GM21526 (cell line): ENCODE measurements around the gene MSANTD3.
"Not testable (repeated sequence)": the region's sequence is repeated elsewhere in the genome, so short reads cannot be mapped to it uniquely, and the experiment has no call there.

Experiments
- ATAC-seq: cut with Tn5 transposase; IDR thresholded peaks from one replicate; pipeline ENCODE4 v1.9.1; 2021; ENCODE audit warnings: moderate library complexity; ENCODE audit not compliant: unreplicated experiment, low FRiP score

Gene MSANTD3

DNA sequence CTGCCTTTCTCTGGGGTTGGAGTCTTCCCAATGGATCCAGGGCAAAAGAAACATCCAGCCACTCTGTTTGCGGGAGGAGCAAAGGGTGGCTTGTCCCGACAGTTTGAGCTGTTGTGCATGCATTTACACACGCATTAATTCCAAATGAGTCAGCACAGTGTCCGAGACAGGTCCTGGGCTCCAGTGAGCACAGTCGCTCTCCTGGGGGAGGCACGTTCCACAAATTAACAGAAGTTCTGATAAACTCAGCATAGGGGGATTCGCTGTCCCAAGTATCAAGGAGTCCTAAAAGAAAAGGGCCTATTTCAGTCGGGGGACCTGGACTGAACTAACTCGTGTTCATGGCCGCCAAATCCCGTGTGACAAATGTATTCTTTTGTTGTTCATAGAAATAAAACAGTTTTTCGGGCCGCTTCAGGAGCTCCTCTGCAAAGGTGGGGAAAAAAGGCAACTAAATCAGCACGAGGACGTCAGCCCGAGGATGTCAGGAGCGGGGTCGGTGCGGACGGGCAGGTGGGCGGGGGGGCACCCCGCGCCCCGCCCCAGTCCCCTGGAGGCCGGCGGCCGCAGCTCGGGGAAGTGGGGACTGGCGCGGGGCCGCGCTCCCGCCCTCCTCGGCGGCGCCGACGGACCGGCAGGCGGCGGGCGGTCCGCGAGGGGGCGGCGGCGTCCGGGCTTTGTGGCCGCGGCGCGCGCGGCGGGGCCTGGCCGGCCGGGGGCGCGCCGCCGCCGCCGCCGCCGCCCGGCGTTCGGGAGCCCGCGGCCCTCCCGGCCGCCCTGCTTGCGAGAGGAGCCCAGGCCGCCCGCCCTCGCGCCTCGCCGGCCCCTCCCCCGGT is at the start of gene MSANTD3:
Gene MSANTD3 (plus strand): TSS at position 614 of the 836 bp plus-strand sequence. CDS start 14,796 bp downstream, outside the sequence.
- ATAC-seq = peak; percentile 70

DNA sequence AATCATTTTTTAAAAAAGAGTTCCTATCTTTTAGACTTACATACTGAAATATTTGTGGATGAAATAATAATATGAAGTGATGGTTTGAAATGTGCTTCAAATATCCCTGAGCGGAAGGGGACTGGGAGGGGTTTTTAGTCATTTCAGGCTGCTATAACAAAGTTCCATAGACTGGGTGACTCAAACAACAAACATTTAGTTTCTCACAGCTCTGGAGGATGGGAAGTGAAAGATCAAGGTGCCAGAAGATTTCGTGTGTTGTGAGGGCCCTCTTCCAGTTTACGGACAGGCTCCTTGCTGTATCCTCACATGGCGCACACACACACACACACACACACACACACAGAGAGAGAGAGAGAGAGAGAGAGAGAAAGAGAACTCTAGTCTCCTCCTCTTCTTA is 47.1 kb upstream of the MSANTD3 start:
- no peak for ATAC-seq

DNA sequence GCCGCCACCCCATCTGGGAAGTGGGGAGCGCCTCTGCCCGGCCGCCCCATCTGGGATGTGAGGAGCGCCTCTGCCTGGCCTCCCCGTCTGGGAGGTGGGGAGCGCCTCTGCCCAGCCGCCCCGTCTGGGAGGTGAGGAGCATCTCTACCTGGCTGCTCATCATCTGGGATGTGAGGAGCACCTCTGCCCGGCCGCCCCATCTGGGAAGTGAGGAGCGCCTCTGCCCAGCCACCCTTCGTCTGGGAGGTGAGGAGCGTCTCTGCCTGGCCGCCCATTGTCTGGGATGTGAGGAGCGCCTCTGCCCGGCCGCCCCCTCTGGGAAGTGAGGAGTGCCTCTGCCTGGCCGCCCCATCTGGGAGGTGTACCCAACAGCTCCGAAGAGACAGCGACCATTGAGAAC is 34.0 kb upstream of the MSANTD3 start:
- ATAC-seq = not testable (repeated sequence)

- no peak for ATAC-seq
Measured at GRCh38 chr9:100394032-100394695, 32.8 kb upstream of the MSANTD3 start.

- no peak for ATAC-seq
Measured at GRCh38 chr9:100394816-100395215, 32.1 kb upstream of the MSANTD3 start.

- no peak for ATAC-seq
Measured at GRCh38 chr9:100396769-100397168, 30.2 kb upstream of the MSANTD3 start.

DNA sequence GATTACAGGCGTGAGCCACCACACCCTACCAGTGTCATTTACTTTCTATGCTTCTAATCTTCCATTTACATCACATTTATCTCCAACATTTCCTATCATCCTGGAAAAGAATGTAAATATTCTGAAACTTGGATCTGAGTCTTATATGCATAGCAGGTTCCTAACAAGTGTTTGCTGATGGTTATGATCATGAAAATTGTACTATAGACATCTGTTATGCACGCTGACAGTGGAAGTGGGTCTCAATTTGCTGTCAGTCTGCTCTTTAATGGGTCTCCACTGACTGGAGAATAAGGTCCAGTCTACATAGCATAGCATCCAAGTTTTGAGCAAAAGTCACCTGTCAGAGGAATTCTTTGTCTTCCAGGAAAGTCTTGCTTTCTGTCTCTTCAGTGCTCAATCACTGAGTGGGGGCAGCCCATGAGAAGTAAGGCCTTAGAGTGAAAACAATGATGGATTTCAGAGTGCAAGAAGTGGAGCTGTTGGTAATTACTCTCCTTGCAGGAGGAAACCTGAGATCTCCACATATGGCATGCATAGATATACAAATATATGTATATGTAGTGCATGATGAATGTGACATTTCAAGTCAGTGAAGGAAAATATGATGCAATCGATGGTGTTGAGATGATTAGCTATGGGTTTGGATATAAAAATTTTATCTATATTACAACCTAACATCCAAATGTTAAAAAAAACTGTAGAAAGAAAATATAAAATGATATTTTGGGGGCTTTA is 29.2 kb upstream of the MSANTD3 start:
- ATAC-seq = no peak

DNA sequence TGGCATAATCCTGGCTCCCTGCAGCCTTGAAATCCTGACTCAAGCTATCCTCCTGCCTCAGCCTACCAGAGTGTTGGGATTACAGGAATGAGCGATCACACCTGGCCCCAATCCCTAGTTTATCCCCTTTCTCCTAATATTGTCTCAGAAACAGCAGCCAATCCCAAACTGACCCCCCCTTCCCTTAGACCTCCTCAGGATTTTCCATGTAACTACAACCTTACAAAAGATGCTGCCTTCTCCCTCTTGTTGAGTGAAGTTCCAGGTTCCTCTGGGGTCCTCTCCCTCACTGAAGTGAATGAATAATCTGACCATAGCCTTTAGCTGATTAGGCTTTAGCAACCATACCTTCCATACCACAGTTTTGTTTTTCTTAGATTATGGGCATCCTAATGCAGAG is 25.9 kb upstream of the MSANTD3 start:
- ATAC-seq = no peak

DNA sequence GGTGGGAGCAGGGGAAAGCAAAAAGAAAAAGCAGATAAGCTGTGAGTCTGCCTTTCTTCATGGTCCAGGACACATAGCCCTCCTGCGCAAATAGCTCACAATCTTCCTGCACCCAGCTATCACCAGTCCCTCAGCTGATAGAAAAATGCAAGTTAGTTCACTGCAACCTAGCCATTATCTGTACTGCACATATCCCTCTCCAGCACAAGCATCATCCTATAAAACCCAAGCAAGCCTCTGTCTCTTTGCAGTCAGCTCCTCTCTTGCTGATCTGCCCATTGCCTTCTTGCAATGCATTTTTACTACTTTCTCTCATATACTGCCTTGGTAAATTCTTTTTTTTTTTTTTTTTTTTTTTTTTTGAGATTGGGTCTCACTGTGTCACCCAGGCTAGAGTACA is 20.0 kb upstream of the MSANTD3 start:
- no peak for ATAC-seq

- ATAC-seq = no peak
Measured at GRCh38 chr9:100408546-100409175, 18.3 kb upstream of the MSANTD3 start.

DNA sequence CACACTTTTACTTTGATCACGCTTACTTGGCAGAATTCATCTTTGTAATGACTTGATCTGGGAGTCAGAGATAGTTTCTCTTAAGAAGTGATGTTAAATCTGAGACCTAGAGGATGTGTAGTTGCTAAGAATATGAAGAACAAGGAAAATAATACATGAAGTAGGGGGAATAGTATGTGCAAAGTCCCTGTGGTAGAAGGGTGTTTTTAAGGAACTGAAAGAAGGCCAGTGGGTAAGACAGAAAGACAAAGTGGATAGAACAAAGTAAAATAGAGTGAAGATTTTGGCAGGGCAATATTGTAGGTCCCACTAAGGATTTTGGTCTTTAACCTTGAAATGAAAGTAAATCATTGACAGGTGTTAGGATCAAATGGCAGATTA is 17.8 kb upstream of the MSANTD3 start:
- no peak for ATAC-seq

DNA sequence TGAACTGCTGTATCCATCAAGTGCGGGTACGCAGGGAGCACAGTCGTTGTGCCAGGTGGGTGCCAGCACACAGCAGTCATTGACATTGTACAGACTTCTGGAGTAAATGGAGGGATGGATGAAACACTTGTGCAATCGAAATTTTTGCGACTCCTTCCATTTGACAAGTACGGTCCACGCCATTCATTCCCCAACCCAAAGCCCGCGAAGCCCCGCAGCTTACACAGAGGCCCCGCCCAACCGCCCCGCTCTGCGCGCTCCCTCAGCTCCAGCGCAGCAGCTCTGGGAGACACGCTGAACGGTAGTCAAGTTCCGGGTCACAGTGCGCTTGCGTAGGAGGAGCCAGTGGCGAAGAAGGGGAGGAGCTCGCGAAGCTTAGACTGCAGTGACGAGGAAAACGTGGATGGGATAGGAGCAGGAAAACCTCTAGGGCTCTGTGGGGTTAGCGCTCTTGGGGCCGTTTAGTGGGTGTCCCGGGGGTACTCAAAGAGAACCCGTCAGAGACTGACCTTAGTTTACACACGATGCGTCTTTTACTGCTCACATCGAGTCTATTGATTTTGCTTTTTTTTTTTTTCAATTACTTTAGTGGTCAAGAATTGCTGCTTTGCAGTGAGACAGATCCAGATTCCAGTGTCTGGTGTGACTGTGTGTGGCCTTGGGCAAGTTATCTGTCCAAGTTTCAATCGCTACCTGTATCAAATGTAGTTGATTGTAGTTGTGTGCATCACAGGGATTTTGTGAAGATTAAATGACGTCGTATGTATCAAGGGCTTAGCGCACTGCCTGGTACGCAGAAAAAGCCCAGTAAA is 15.3 kb upstream of the MSANTD3 start:
- ATAC-seq = peak; percentile 99

DNA sequence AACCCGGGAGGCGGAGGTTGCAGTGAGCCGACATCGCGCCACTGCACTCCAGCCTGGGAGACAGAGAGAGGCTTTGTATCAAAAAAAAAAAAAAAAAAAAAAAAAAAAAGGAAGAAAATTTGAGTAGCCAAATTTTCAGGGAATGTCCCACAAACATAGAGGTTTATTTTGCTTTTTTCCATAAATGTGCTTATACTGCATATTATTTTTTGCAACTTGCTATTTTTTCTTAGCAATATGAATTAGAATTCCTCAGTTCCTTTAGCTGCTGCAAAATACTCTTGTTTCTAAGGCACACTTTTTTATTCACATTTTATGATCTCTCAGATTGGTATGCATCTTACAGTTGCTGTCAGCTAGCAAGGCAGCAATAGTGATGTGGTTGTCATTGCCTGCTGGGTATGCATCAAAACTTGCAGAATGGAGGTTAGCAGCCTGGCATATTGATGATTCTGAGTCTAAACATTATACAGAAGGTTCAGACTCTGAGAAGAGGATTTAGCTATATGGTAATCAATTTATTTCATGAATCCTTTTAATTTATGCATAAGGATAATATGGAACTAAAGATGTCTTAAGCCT is 13.0 kb upstream of the MSANTD3 start:
- no peak for ATAC-seq

GRCh38 chr9:100417815-100418214 is 9.1 kb upstream of the MSANTD3 start:
- ATAC-seq = no peak

DNA sequence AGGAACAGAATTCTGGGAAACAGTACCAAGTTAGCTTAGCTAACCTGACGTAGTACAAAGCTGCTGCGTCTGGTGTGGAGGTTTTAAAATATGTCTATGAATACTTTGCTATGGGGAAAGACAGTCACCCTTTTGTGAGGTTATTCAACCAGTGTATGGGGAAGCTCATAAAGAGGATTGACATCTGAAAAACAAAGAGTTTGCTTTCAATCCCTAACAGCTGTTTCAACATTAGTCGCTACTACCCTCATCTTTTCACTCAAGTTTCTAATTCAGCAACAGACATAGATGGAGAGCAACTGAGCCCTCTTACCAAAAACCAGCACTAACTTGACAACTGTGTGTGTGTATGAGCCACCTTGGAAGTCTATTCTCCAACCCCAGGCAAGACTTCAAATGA is 7.8 kb upstream of the MSANTD3 start:
- no peak for ATAC-seq

DNA sequence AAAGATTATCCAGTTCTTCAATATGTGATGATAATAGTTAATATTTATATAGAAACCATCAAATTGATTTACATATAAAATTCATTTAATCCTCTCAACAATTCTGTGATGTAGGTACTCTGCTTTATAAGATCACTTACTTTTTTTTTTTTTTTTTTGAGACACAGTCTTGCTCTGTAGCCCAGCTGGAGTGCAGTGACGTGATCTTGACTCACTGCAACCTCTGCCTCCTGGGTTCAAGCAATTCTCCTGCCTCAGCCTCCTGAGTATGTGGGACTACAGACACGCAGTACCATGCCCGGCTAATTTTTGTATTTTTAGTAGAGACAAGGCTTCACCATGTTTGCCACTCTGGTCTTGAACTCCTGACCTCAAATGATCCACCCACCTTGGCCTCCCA is 5.8 kb upstream of the MSANTD3 start:
- not testable (repeated sequence) for ATAC-seq

GRCh38 chr9:100425758-100426157 is 1.2 kb upstream of the MSANTD3 start:
- no peak for ATAC-seq

GRCh38 chr9:100426189-100426529 is 784 bp upstream of the MSANTD3 start:
- ATAC-seq = no peak

GRCh38 chr9:100427366-100428263 is 672 bp downstream of the MSANTD3 start:
- peak; percentile 45 for ATAC-seq
